ENCODE measurements around the gene PEX11G. TPM values are rescaled to one million over a fixed set of nuclear protein-coding genes. Genes with fewer than 3 reads are reported as not detected.
A peak's percentile ranks its signal among the peaks of the same experiment; 100 is the strongest.

The PEX11G gene
- total and polyA plus RNA-seq, 2 donors (not counting 3 experiments of a cell fraction or from before 2014, with no cell fraction given) = 1.3 to 1.9 TPM

GRCh38 chr19:7497292-7497691 is 8.5 kb upstream of the PEX11G start:
- intact Hi-C loops (cut with micrococcal nuclease) = no loop called here
- no peaks in the 10 kb centered on the region for H4K20me1 ChIP-seq (replicated peaks; ENCODE audit: control insufficient read depth, extremely low read depth, insufficient read depth, low read length)
- ChIA-PET CTCF (interaction anchor here (0.5 to 2.8 kb wide), 13 partner anchors 9 to 198 kb away, joined by 3 to 20 read pairs (median 6); partner anchors contain the start of genes MCOLN1, TRAPPC5 and ZNF358), POLR2A (no interaction called here)
- peaks cover 6% of the 10 kb centered on the region for H3K4me1 ChIP-seq (ENCODE audit: control insufficient read depth, extremely low read depth, insufficient read depth, low read length)
- DNase-seq (ENCODE audit: low read depth, low spot score) (no peak), FAIRE-seq (no peak)
- peak; percentile 25 to 40 for TF ChIP-seq CTCF (IDR thresholded peaks at IDR 0.05; ENCODE audit: extremely low read depth in 1 of 2, insufficient read depth in 1 of 2, low read depth in 1 of 2, low read length in 2 of 2)
- TF ChIP-seq FOS (IDR thresholded peaks at IDR 0.05; ENCODE audit: borderline replicate concordance, insufficient read depth, low read length) = no peak
- no peaks in the 10 kb centered on the region for H3K36me3 ChIP-seq (ENCODE audit: control insufficient read depth in 2 of 2, extremely low read depth in 1 of 2, insufficient read depth in 2 of 2, low read length in 2 of 2)
- no peaks in the 10 kb centered on the region for H3K79me2 ChIP-seq (ENCODE audit: control insufficient read depth, insufficient read depth, low read length)
- no peak overlapping the region for H3K27ac ChIP-seq (ENCODE audit: insufficient read depth, low read depth, low read length)
- H3K4me3 ChIP-seq (replicated peaks in 1 of 3; ENCODE audit: insufficient read depth in 1 of 3, low read depth in 1 of 3, low read length in 3 of 3) = no peak overlapping the region
- no peaks in the 10 kb centered on the region for H3K9me1 ChIP-seq (replicated peaks; ENCODE audit: control insufficient read depth, extremely low read depth, insufficient read depth, low read length)
- H2AFZ ChIP-seq (ENCODE audit: low read depth, low read length) = no peak overlapping the region
- no peak overlapping the region for H3K4me2 ChIP-seq (ENCODE audit: insufficient read depth, low read length)
- no peak overlapping the region for H3K9ac ChIP-seq (replicated peaks; ENCODE audit: extremely low read depth, insufficient read depth, low read length)
- BruUV-seq (replicated peaks) = no TSS peak
- H3K9me3 ChIP-seq (replicated peaks; ENCODE audit: control insufficient read depth, insufficient read depth, low read length) = no peaks in the 10 kb centered on the region
- dilution Hi-C loops (cut with MboI; ENCODE audit: extremely low pct_ligation_motif_present, low sequenced_read_pairs) = no loop called here
- peaks cover 0 to 3% of the 10 kb centered on the region in 2 experiments for H3K27me3 ChIP-seq (ENCODE audit: control insufficient read depth in 2 of 2, insufficient read depth in 2 of 2, low read length in 2 of 2)

GRCh38 chr19:7494416-7495098 is 5.7 kb upstream of the PEX11G start:
- POLR2A ChIA-PET = interaction anchor here (0.7 kb wide), 1 partner anchor 23 kb away, joined by 3 read pairs; no protein-coding TSS in a partner anchor
- H3K27ac ChIP-seq (ENCODE audit: insufficient read depth, low read depth, low read length) = no peak overlapping the region
- no peaks in the 10 kb centered on the region for H3K79me2 ChIP-seq (ENCODE audit: control insufficient read depth, insufficient read depth, low read length)
- no peak overlapping the region for H3K4me3 ChIP-seq (replicated peaks in 1 of 3; ENCODE audit: insufficient read depth in 1 of 3, low read depth in 1 of 3, low read length in 3 of 3)
- H4K20me1 ChIP-seq (replicated peaks; ENCODE audit: control insufficient read depth, extremely low read depth, insufficient read depth, low read length) = no peaks in the 10 kb centered on the region
- H3K36me3 ChIP-seq (ENCODE audit: control insufficient read depth in 2 of 2, extremely low read depth in 1 of 2, insufficient read depth in 2 of 2, low read length in 2 of 2) = no peaks in the 10 kb centered on the region
- H3K9me3 ChIP-seq (replicated peaks; ENCODE audit: control insufficient read depth, insufficient read depth, low read length) = no peaks in the 10 kb centered on the region
- no peaks in the 10 kb centered on the region for H3K9me1 ChIP-seq (replicated peaks; ENCODE audit: control insufficient read depth, extremely low read depth, insufficient read depth, low read length)
- H3K4me2 ChIP-seq (ENCODE audit: insufficient read depth, low read length) = no peak overlapping the region
- H3K4me1 ChIP-seq (ENCODE audit: control insufficient read depth, extremely low read depth, insufficient read depth, low read length) = peaks cover 12% of the 10 kb centered on the region
- no TSS peak for BruUV-seq (replicated peaks)
- H2AFZ ChIP-seq (ENCODE audit: low read depth, low read length) = no peak overlapping the region
- DNase-seq (ENCODE audit: low read depth, low spot score) (no peak), FAIRE-seq (no peak)
- TF ChIP-seq EZH2 (IDR thresholded peaks at IDR 0.05; ENCODE audit: borderline replicate concordance, low read depth, low read length, severe bottlenecking) (no peak), GATA2 (IDR thresholded peaks at IDR 0.05; ENCODE audit: insufficient read depth, insufficient read length, low read depth, low read length) (no peak), FOS (IDR thresholded peaks at IDR 0.05; ENCODE audit: borderline replicate concordance, insufficient read depth, low read length) (no peak), CTCF (IDR thresholded peaks at IDR 0.05; ENCODE audit: extremely low read depth in 1 of 2, insufficient read depth in 1 of 2, low read depth in 1 of 2, low read length in 2 of 2) (no peak), POLR2AphosphoS5 (IDR thresholded peaks at IDR 0.05; ENCODE audit: insufficient read depth, low read depth, low read length) (no peak), JUN (IDR thresholded peaks at IDR 0.05; ENCODE audit: borderline replicate concordance, insufficient read depth, insufficient read length, low read depth) (no peak), MAX (IDR thresholded peaks at IDR 0.05; ENCODE audit: insufficient read depth, insufficient read length) (no peak), POLR2A (IDR thresholded peaks at IDR 0.05; ENCODE audit: low read depth, low read length) (no peak), MYC (IDR thresholded peaks at IDR 0.05; ENCODE audit: low read depth, low read length) (no peak)
- intact Hi-C loops (cut with micrococcal nuclease) (no loop called here), dilution Hi-C loops (cut with MboI; ENCODE audit: extremely low pct_ligation_motif_present, low sequenced_read_pairs) (no loop called here)
- CTCF ChIA-PET = interaction anchor here (1.2 to 1.5 kb wide), 2 partner anchors 12 to 74 kb away, joined by 4 to 5 read pairs; no protein-coding TSS in a partner anchor
- H3K27me3 ChIP-seq (ENCODE audit: control insufficient read depth in 2 of 2, insufficient read depth in 2 of 2, low read length in 2 of 2) = no peaks in the 10 kb centered on the region
- H3K9ac ChIP-seq (replicated peaks; ENCODE audit: extremely low read depth, insufficient read depth, low read length) = no peak overlapping the region
